Common myeloid progenitor, CD34-positive (primary cell): ENCODE results near the gene CDK15.
A peak's percentile ranks its signal among the peaks of the same experiment; 100 is the strongest.
"Not testable (repeated sequence)": the region's sequence is repeated elsewhere in the genome, so short reads cannot be mapped to it uniquely, and the experiment has no call there.

ENCODE experiments used
- CTCF ChIA-PET: fragments of 350-600 bp; sonication (Branson Sonifier 250); formaldehyde crosslinking; loops from one replicate; lab custom pipeline; 2021; ENCODE audit warnings: antibody characterized with exemption; lab: Charles Lee
- POLR2A ChIA-PET: fragments of 350-600 bp; sonication (Branson Sonifier 250); formaldehyde crosslinking; loops from one replicate; lab custom pipeline; 2021; ENCODE audit warnings: antibody characterized with exemption; lab: Charles Lee
- DNase-seq, 3 donors: peaks; one replicate each; pipeline versions ENCODE4 v3.0.0 to v3.0.0-alpha.2; 2013
- H3K27ac ChIP-seq, 2 experiments: 1 replicate in 1 of 2; 2 replicates in 1 of 2; pipeline ENCODE4 v1.7.0; 2013; ENCODE audit warnings: inconsistent platforms in 2 of 2, low read length in 2 of 2, mild to moderate bottlenecking in 2 of 2, low read depth in 1 of 2, moderate library complexity in 1 of 2; ENCODE audit not compliant: severe bottlenecking in 2 of 2, insufficient read depth in 1 of 2, poor library complexity in 1 of 2
- H3K27me3 ChIP-seq, 5 experiments: replicated peaks in 2 of 5; 1 replicate in 3 of 5; 2 replicates in 2 of 5; pipeline versions ENCODE4 v1.6.1 to v1.7.0; 2013; ENCODE audit warnings: low read length in 4 of 5, mild to moderate bottlenecking in 2 of 5, moderate library complexity in 2 of 5, inconsistent platforms in 1 of 5; ENCODE audit not compliant: insufficient read depth in 5 of 5, control insufficient read depth in 4 of 5
- H3K36me3 ChIP-seq, 4 experiments: 1 replicate in 2 of 4; 2 replicates in 2 of 4; pipeline versions ENCODE4 v1.6.1 to v1.7.0; 2013; ENCODE audit warnings: low read length in 3 of 4, control low read depth in 1 of 4, mild to moderate bottlenecking in 1 of 4; ENCODE audit not compliant: control insufficient read depth in 4 of 4, insufficient read depth in 4 of 4
- H3K4me1 ChIP-seq, 4 experiments: 1 replicate in 3 of 4; 2 replicates in 1 of 4; pipeline versions ENCODE4 v1.6.1 to v1.7.1; 2013; ENCODE audit warnings: low read length in 3 of 4, mild to moderate bottlenecking in 3 of 4, control low read depth in 1 of 4, inconsistent platforms in 1 of 4, moderate library complexity in 1 of 4; ENCODE audit not compliant: control insufficient read depth in 4 of 4, insufficient read depth in 4 of 4; ENCODE audit errors: control extremely low read depth in 1 of 4
- H3K4me3 ChIP-seq, 7 experiments: 1 replicate in 4 of 7; 2 replicates in 3 of 7; pipeline versions ENCODE4 v1.5.1 to v1.7.0; 2013; ENCODE audit warnings: mild to moderate bottlenecking in 7 of 7, low read length in 6 of 7, moderate library complexity in 6 of 7, inconsistent platforms in 2 of 7, low read depth in 2 of 7, control low read depth in 1 of 7; ENCODE audit not compliant: insufficient read depth in 4 of 7, control insufficient read depth in 1 of 7; ENCODE audit errors: extremely low read depth in 1 of 7
- H3K9me3 ChIP-seq, 5 experiments: 1 replicate in 4 of 5; 2 replicates in 1 of 5; pipeline versions ENCODE4 v1.6.1 to v1.7.1; 2013; ENCODE audit warnings: low read length in 4 of 5, mild to moderate bottlenecking in 2 of 5, inconsistent platforms in 1 of 5, low read depth in 1 of 5, moderate library complexity in 1 of 5; ENCODE audit not compliant: control insufficient read depth in 4 of 5, insufficient read depth in 2 of 5; ENCODE audit errors: control extremely low read depth in 1 of 5
- whole genome bisulfite sequencing: methylation state at CpG from one replicate; pipeline ENCODE4 v1.1.5; 2013; ENCODE audit not compliant: insufficient coverage; 5-methylcytosine and 5-hydroxymethylcytosine counted together

The CDK15 gene

DNA sequence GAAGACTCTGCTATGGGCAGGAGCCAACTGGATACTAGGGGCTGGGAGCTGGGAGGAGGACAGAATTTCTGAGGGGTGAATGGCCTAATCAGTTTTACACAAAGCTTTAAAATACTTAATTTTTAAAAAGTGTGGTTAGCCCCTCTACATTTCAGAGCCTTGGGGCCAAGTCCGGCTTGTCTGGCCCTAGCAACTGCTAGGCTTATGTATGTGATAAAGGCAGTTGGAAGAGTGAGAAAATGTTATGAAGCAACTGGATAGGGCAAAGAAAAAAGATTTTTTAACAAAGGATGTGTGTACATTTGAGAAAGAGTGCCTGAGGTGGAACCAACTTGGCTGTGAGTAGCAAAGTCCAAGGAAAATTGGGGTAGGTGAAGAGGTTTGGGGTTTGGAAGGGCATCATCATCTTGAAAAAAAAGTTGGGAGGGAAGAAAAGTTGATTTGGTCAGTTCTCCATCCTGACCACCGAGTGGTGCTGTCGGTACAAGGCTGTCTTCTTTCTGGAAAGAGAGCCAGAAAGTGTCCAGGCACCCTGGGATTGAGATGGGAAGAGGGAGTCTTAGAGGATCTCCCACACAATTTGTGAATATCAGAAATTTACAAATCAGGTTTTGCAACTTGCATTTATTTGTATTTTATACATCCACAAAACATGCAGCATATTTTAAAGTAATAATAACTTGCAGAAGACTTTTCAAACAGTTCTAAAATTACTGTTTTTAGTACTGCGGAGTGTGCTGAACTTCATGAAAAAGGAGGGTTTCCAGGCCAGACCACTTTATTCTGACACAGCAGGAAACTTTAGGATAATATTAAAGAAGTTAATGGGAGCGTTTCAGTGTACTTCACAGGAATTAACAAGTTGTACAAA, 10.5 kb upstream of the CDK15 start:
- Histone ChIP-seq H3K4me1 (peaks cover 3 to 11% (median 7%) of the 10 kb centered on the region in 4 experiments), H3K4me3 (no peak overlapping the region), H3K9me3 (no peaks in the 10 kb centered on the region), H3K27me3 (no peaks in the 10 kb centered on the region), H3K27ac (no peak overlapping the region), H3K36me3 (no peaks in the 10 kb centered on the region)
- DNase-seq: peak; percentile 26 to 47 (median 43)
- CTCF ChIA-PET: interaction anchor here (0.6 to 2.6 kb wide), 7 partner anchors 8 to 383 kb away, joined by 3 to 13 read pairs (median 5); partner anchors contain the start of gene CDK15
- POLR2A ChIA-PET: no interaction called here
- 6% methylated on average over 3 of the region's 5 CpGs for WGBS

DNA sequence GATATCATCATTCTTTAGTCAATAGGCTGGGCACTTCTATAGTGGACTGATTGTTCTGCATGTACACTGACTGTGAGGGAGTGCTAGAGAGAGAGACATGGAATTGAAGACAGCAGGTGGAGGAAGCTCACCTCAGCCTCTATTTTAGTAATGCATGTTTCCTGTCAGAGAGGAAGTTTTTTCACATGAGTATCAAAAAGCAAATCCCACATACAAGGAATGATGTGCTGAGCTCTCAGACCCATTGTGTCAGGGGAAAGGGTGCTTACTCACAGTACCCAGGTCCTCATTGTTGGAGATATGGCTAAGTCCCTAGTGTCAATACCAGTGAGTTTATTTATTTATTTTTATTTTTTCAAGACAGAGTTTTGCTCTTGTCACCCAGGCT, 9.9 kb upstream of the CDK15 start:
- Histone ChIP-seq H3K36me3 (no peaks in the 10 kb centered on the region), H3K4me3 (no peak overlapping the region), H3K27me3 (no peaks in the 10 kb centered on the region), H3K4me1 (peaks cover 3 to 11% (median 5%) of the 10 kb centered on the region in 4 experiments), H3K9me3 (no peaks in the 10 kb centered on the region), H3K27ac (no peak overlapping the region)
- DNase-seq: no peak
- ChIA-PET CTCF (interaction anchor here (0.6 to 2.5 kb wide), 6 partner anchors 8 to 382 kb away, joined by 3 to 15 read pairs (median 4); no protein-coding TSS in a partner anchor), POLR2A (no interaction called here)

DNA sequence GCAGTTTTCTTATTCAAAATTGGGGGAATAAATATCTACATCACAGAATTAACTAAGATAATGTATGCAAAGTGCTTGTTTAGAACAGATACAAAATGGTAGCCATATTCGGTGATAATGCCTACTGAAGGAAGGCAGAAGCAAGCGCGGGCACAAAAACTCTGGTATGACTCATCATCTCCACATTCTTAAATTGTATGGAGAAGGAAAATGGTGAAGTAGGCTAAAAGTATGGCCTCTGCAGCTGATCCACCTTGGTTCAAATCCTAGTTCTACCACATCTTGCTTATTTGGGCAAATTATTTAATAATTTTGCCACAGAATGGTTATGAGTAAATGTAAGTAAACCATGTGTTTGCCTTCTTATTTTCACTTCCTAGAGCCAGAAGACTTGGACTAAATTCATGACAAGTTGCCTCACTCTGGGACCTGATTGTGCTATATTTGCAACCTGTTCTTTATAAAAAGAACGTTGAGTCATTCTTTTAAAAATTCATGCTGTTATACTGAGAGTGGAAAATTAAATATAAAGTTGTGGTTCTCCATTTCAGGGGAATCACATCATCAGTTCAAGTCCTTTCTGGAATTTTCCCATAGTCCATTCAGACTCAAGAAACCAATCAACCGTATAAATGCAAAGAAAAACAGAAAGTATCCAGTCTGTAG, 9.0 kb upstream of the CDK15 start:
- CTCF ChIA-PET: interaction anchor here (0.6 to 2.3 kb wide), 6 partner anchors 10 to 381 kb away, joined by 3 to 15 read pairs (median 3); no protein-coding TSS in a partner anchor
- Histone ChIP-seq H3K27ac (no peak overlapping the region), H3K4me3 (no peak overlapping the region), H3K27me3 (no peaks in the 10 kb centered on the region), H3K9me3 (no peaks in the 10 kb centered on the region), H3K36me3 (no peaks in the 10 kb centered on the region), H3K4me1 (peaks cover 3 to 11% (median 5%) of the 10 kb centered on the region in 4 experiments)
- 100% methylated on average over 1 of the region's 5 CpGs for WGBS
- no peak for DNase-seq
- POLR2A ChIA-PET: no interaction called here

DNA sequence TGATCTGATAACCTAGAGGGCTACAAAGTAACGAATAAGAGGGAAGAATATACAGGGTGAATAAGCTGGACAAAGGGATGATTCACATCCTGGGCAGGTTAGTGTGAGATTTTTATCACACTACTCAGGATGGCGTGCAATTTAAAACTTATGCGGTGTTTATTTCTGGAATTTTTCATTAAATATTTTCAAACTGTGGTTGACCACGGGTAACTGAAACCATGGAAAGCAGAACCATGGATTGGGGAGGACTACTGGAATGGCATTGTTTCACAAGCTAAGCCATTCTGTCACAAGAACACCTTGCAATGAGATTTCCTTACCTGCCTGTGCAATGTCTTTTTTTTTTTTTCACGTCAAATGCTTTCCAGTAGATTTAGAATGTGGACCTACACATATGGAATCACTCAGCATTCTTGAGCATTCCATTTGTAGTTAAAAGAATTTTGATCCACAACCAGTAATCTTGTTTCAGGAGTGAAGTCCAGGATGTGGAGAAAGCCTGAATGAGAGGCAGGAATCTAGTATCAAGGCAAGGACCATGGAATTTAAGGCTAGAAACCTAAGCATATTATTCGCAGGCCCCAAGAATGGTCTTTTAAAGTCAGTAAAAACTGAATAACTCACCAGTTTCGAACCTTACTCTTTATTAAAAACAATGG, 8.0 kb upstream of the CDK15 start:
- Histone ChIP-seq H3K4me1 (peaks cover 3 to 11% (median 5%) of the 10 kb centered on the region in 4 experiments), H3K27ac (no peak overlapping the region), H3K36me3 (no peaks in the 10 kb centered on the region), H3K4me3 (no peak overlapping the region), H3K9me3 (no peaks in the 10 kb centered on the region), H3K27me3 (no peaks in the 10 kb centered on the region)
- no peak for DNase-seq
- 63% methylated on average over 4 of the region's 7 CpGs for WGBS
- POLR2A ChIA-PET: no interaction called here
- CTCF ChIA-PET: interaction anchor here (0.7 to 2.3 kb wide), 3 partner anchors 49 to 380 kb away, joined by 3 to 15 read pairs (median 3); no protein-coding TSS in a partner anchor

DNA sequence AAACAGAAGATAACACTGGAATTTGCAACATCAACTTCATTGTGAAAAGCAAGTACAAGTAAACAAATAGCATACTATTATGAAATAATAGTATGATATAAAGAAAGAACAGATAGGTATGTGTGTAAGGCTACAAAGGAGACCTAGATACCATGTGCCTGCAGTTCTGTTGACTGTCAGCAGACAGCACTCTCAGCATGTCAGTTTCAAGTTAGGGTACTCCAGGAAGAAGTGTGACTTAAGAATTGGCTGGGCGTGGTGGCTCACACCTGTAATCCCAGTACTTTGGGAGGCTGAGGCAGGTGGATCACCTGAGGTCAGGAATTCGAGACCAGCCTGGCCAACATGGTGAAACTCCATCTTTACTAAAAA, 7.4 kb upstream of the CDK15 start:
- 100% methylated on average over 1 of the region's 2 CpGs for WGBS

DNA sequence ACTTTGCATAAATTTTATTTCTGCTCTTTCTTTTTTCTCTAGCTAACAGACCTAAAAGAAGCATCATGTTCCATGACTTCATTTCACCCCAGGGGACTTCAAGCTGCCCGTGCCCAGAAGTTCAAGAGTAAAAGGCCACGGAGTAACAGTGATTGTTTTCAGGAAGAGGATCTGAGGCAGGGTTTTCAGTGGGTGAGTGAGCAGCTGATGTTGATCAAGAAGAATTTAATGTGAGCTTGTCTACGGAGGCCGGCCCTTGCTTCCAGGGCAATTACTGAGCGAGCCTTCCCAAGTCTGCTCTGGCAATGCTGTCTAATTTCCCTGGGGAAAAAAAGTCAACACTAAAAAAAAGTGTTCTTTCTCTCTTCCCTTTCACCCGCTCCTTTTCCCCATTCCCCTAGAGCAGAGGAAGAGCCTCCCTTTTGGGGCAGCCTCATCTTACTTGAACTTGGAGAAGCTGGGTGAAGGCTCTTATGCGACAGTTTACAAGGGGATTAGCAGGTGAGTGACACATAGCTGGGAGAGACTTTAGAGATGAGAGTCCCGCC, 1.2 kb downstream of the CDK15 start:
- DNase-seq: no peak
- H3K27me3 ChIP-seq: no peaks in the 10 kb centered on the region
- H3K36me3 ChIP-seq: no peaks in the 10 kb centered on the region
- no peak overlapping the region for H3K4me3 ChIP-seq
- ChIA-PET CTCF (interaction anchor here (0.8 to 1.5 kb wide), 3 partner anchors 11 to 16 kb away, joined by 3 read pairs; no protein-coding TSS in a partner anchor), POLR2A (no interaction called here)
- H3K9me3 ChIP-seq: no peaks in the 10 kb centered on the region
- 93% methylated on average over 5 of the region's 8 CpGs for WGBS
- H3K4me1 ChIP-seq: no peaks in the 10 kb centered on the region
- no peak overlapping the region for H3K27ac ChIP-seq

More for the DNA sequence above, 7.4 kb upstream of the CDK15 start:
- H3K27ac ChIP-seq, POLR2A ChIA-PET, H3K4me3 ChIP-seq, H3K27me3 ChIP-seq, H3K9me3 ChIP-seq, H3K36me3 ChIP-seq: not testable (repeated sequence)
- peaks cover 3 to 11% (median 5%) of the 10 kb centered on the region in 4 experiments for H3K4me1 ChIP-seq
- CTCF ChIA-PET: interaction anchor here (1.6 kb wide), 1 partner anchor 49 kb away, joined by 3 read pairs; no protein-coding TSS in a partner anchor
- peak in 2 of 3 donors; percentile 38 to 43 for DNase-seq
